Sciatic nerve (tissue), 2 donors: ENCODE measurements around the gene PDCD1LG2. TPM values are rescaled to one million over a fixed set of nuclear protein-coding genes. Genes with fewer than 3 reads are reported as not detected.
"Not testable (repeated sequence)": the region's sequence is repeated elsewhere in the genome, so short reads cannot be mapped to it uniquely, and the experiment has no call there.

Experiments
- ATAC-seq: fragments of 200-7000 bp; cut with Tn5 transposase; one replicate; pipeline ENCODE4 v1.9.1; 2020; ENCODE audit warnings: mild to moderate bottlenecking, moderate library complexity
- DNase-seq: peaks from one replicate; pipeline ENCODE4 v3.0.0-alpha.2; 2020; ENCODE audit warnings: low spot score
- intact Hi-C: fragments of 100-400 bp; cut with DNase I; formaldehyde crosslinking; loops from one replicate; pipeline ENCODE4 v1.14.2; 2022
- total RNA-seq: library from RNA; stranded (reverse); fragmentation: NEBNext Ultra II Directional; extraction: Animal tissue kit (Norgen Biotek cat#: 25700); gene quantifications from one replicate; pipeline ENCODE4 v1.2.1, GENCODE V29; 2021
- donor health status: DM: no; HTN: no; CAD: no.
- donor health status: DM: no; HTN: no; CAD: no.

PDCD1LG2 gene
- 3.0 TPM for total RNA-seq

- intact Hi-C loops, result no loop called here
- ATAC-seq (peak; percentile 70), DNase-seq (no peak)
These were observed at the start of gene PDCD1LG2 for GRCh38 chr9:5510360-5510931. TSS of gene PDCD1LG2 (plus strand) at chr9:5510531. CDS start at chr9:5522547, 12,016 bp downstream.

DNA sequence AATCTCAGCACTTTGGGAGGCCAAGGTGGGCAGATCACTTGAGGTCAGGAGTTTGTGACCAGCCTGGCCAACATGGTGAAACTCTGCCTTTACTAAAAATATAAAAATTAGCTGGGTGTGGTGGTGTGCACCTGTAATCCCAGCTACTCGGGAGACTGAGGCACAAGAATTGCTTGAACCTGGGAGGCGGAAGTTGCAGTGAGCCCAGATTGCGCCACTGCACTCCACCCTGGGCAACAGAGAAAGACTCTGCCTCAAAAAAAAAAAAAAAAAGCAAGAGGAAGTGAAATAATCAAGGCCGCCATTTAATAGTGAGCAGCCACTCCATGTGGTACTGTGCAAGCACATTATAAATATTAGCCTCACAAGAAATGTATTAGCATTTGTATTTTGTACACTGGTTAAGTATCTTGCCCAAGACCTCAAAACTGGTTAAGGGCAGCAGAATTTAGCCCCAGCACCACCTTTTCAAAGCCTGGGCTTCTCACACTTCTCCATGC lies 45.5 kb upstream of the PDCD1LG2 start:
- DNase-seq, intact Hi-C loops, ATAC-seq: not testable (repeated sequence)

DNA sequence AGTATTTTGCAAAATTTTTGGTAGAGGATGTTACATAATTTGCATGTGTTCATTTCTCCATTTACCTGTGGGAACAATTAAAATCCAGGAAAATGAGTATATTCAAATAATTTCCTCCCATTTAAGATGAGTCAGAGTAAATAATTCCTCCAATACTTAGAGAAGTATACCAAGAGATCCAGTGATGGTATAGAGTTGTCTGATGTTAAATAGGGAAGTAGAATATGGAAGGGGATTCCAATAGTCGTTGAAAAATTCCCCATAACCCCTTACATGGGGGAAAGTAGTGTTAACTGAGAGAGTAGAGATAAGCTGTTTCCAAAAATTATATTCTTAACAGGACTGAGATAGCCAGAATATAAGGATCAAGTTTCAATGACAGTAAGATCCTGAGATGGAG lies 44.3 kb upstream of the PDCD1LG2 start:
- intact Hi-C loops, result no loop called here
- no peak for ATAC-seq
- no peak for DNase-seq

DNA sequence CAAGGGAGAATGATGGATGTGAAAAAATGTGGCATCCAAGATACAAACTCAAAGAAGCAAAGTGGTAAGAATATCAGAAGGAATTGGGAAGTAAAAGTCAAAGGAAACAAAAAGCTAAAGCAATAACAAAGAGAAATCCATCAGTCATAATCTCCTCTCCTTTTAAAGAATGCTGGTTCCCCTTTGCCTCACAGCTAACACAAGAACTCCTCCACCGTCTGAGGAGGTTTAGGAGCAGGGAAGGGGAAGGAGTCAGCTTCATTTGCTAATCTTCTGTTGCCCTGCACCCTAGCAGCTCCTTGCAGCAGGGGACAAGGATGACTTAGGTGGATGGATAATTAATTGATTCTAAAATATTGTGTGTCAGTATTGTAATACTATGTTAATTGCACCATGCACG lies 43.6 kb upstream of the PDCD1LG2 start:
- ATAC-seq (no peak), DNase-seq (no peak)
- intact Hi-C loops, result no loop called here

GRCh38 chr9:5468850-5469249 lies 41.5 kb upstream of the PDCD1LG2 start:
- no peak for ATAC-seq
- DNase-seq, result no peak
- intact Hi-C loops, result no loop called here

GRCh38 chr9:5470122-5470521 lies 40.2 kb upstream of the PDCD1LG2 start:
- intact Hi-C loops, result no loop called here
- DNase-seq (no peak), ATAC-seq (no peak)

- intact Hi-C loops, result no loop called here
- DNase-seq, result no peak
- no peak for ATAC-seq
These were observed 39.5 kb upstream of the PDCD1LG2 start for GRCh38 chr9:5470816-5471215.

- ATAC-seq, intact Hi-C loops, DNase-seq: not testable (repeated sequence)
These were observed 34.7 kb upstream of the PDCD1LG2 start for GRCh38 chr9:5475611-5476010.

- DNase-seq (no peak), ATAC-seq (no peak)
- intact Hi-C loops, result no loop called here
These were observed 32.1 kb upstream of the PDCD1LG2 start for GRCh38 chr9:5478206-5478605.

DNA sequence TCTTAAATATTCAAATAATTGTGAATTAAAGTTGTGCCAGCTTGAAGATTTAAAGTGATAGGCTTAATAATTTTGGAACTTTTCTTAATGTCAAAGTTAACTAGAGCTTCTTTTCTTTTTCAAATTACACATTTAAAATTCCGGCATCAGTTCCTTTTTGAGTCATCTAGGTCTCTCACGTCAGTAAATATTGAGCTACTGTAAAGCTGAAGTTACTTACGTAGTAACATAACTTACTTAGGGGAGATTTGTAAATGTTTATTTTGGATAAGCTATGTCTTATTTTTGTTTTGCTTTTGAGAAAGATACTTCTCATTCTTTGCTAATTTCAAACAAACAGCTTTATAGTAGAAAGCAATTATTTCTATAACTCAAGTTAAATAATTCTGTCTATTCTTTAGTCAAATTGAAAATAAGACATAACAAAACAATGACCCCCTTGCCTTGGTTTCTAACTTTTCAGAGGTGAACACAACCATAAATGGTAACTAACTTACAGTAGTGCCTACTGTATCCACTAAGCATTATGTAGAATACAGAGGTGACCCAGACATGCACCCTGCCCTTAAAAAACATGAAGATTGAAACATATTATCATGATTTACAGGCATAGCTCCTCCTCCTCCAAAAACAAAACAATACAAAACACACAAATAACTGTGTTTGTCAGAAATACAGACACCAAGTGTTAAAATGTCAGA lies 30.2 kb upstream of the PDCD1LG2 start:
- DNase-seq (no peak), ATAC-seq (no peak)
- intact Hi-C loops, result no loop called here

GRCh38 chr9:5480919-5481318 lies 29.4 kb upstream of the PDCD1LG2 start:
- intact Hi-C loops, result no loop called here
- no peak for DNase-seq
- ATAC-seq, result no peak

GRCh38 chr9:5481322-5482040 lies 28.9 kb upstream of the PDCD1LG2 start:
- no peak for ATAC-seq

DNA sequence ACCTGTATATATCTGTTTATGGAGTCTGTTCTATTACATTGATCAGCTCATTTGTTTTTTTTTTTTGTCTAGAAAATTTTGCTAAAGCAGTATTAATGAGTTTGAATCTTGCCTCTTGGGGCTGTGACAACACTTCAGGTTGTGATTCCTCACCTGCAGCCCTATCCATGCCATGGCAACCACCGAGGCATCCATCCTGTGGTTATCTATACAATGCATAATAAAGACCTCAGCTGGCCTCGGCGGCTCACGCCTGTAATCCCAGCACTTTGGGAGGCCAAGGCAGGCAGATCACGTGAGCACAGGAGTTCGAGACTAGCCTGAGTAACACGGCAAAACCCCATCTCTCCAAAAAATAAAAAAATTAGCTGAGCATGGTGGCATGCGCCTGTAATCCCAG lies 28.1 kb upstream of the PDCD1LG2 start:
- intact Hi-C loops, result no loop called here
- ATAC-seq (no peak), DNase-seq (no peak)

More at GRCh38 chr9:5481322-5482040, 28.9 kb upstream of the PDCD1LG2 start:
- intact Hi-C loops, result no loop called here
- no peak for DNase-seq

DNA sequence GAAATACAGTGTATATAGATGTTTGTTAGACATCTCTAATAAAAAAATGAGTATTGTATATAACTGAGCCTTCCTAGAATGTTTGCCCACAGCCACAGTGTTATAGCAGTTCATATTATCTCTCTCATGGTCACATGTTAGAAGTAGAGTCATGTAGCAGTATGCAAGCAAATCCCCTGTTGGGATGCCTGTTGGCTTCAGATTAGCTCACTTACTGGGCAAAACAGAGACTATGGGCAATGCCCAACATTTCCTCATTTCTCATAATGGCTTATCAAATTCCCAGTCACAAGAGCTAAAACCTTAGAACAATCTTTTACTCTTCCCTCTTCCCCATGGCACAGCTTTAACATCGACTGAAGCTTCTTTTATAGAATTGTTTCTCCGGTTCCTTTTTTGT lies 27.0 kb upstream of the PDCD1LG2 start:
- DNase-seq (no peak), ATAC-seq (no peak)
- intact Hi-C loops, result no loop called here

- no peak for DNase-seq
- intact Hi-C loops, result no loop called here
- no peak for ATAC-seq
These were observed 24.8 kb upstream of the PDCD1LG2 start for GRCh38 chr9:5485378-5486085.

GRCh38 chr9:5486988-5487387 lies 23.3 kb upstream of the PDCD1LG2 start:
- intact Hi-C loops, result no loop called here
- no peak for DNase-seq
- ATAC-seq, result no peak

DNA sequence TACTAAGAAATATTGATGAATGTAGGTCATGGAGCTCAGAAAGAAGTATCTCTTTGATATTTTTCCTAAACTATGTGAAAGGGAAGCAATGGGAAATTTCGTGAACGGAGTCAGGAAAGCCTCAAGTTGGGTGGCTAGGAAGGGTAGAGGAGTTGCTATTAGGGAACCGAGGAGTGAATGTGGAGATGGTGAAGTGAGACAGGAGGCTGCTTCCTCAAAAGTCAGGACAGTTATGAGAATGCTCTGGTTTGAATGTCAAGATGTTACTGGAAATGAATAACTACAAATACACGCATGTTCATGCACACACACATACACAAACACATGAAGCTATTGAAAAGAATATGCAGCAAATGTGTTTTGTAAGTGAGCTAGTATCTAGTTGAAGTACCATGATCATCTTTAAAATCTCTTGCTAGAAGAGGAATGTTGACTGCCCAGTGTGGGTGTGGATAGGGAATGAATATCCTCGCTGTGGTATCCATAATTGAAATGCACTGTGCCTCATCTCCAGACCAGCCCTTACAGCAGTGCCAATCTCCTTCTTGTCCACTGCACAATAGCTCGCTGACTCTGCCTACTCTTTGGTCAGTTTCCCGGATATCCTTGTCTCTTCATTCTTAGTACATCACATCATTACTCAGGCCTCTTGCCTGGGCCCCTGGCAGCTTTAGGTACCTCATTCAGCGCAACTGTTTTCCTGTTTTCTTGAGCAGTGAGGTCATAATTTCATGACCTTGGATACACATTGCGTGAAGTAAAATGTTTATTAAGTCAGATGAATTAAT lies 21.9 kb upstream of the PDCD1LG2 start:
- no peak for DNase-seq

GRCh38 chr9:5489630-5490490 lies 20.5 kb upstream of the PDCD1LG2 start:
- intact Hi-C loops, result no loop called here
- no peak for DNase-seq
- ATAC-seq, result no peak

More for the DNA sequence above, 21.9 kb upstream of the PDCD1LG2 start:
- ATAC-seq, result no peak
- intact Hi-C loops, result no loop called here
